ENCODE results near the gene SLC34A2. TPM values are rescaled to one million over a fixed set of nuclear protein-coding genes. Genes with fewer than 3 reads are reported as not detected.

Gene SLC34A2
- total and polyA plus RNA-seq, 2 experiments from 2014 or later: 0.73 to 0.80 TPM

GRCh38 chr4:25677157-25677556 is 21.5 kb downstream of the SLC34A2 start (continued):
- TF ChIP-seq ETS1 (IDR thresholded peaks at IDR 0.05): no peak
- TF ChIP-seq REST (IDR thresholded peaks at IDR 0.05; ENCODE audit: unreplicated experiment): no peak
- no peak for TF ChIP-seq NANOG (IDR thresholded peaks at IDR 0.05; ENCODE audit: borderline replicate concordance)
- no peak for TF ChIP-seq ZNF114 (CRISPR knock-in tag; IDR thresholded peaks at IDR 0.05)

- DNase-seq (ENCODE audit: low spot score) (no peak), ATAC-seq (no peak)
- no peaks in the 10 kb centered on the region for H3K4me1 ChIP-seq (ENCODE audit: insufficient read depth)
- no peaks in the 10 kb centered on the region for H3K9me2 ChIP-seq (ENCODE audit: insufficient read depth)
- Mint-ChIP-seq H3K36me3 (ENCODE audit: low read depth) (peaks cover 12% of the 10 kb centered on the region; the same call in 2 of the 3 replicates), H3K27ac (no peak overlapping the region), H3K4me1 (no peaks in the 10 kb centered on the region), H3K27me3 (ENCODE audit: insufficient read depth, low read depth, poor library complexity) (no peaks in the 10 kb centered on the region), H3K9me3 (no peaks in the 10 kb centered on the region; the same call in 2 of the 3 replicates), H3K4me3 (no peak overlapping the region)
- no peaks in the 10 kb centered on the region for H4K20me1 ChIP-seq (replicated peaks; ENCODE audit: insufficient read depth)
- H3F3A ChIP-seq (replicated peaks; ENCODE audit: low read depth): no peaks in the 10 kb centered on the region
- no peaks in the 10 kb centered on the region for H3K79me2 ChIP-seq (replicated peaks; ENCODE audit: insufficient read depth)
- no peak overlapping the region for H3K4me2 ChIP-seq
- no peak overlapping the region for H2AFZ ChIP-seq
- no peaks in the 10 kb centered on the region for H3K27me3 ChIP-seq (ENCODE audit: insufficient read depth)
- H3K36me3 ChIP-seq (ENCODE audit: insufficient read depth): no peaks in the 10 kb centered on the region
- H3K27ac ChIP-seq (ENCODE audit: low read depth): no peak overlapping the region
- H3K4me3 ChIP-seq: no peak overlapping the region
- TF ChIP-seq ETS1 (IDR thresholded peaks at IDR 0.05) (no peak), STAT1 (IDR thresholded peaks at IDR 0.05; ENCODE audit: unreplicated experiment) (no peak), POLR2AphosphoS5 (IDR thresholded peaks at IDR 0.05; ENCODE audit: low read depth) (no peak), NANOG (IDR thresholded peaks at IDR 0.05; ENCODE audit: borderline replicate concordance) (no peak), JUNB (IDR thresholded peaks at IDR 0.05; ENCODE audit: unreplicated experiment) (no peak), CREB1 (CRISPR knock-in tag; IDR thresholded peaks at IDR 0.05; ENCODE audit: low read depth) (no peak), ZNF462 (CRISPR knock-in tag; IDR thresholded peaks at IDR 0.05) (no peak), CTCF (conservative IDR thresholded peaks at IDR 0.05; ENCODE audit: low read depth in 2 of 2) (no peak), ZNF331 (CRISPR knock-in tag; IDR thresholded peaks at IDR 0.05; ENCODE audit: low read depth) (no peak), ZNF114 (CRISPR knock-in tag; IDR thresholded peaks at IDR 0.05) (no peak), EZH2 (IDR thresholded peaks at IDR 0.05; ENCODE audit: low read depth, unreplicated experiment) (no peak)
Observed at GRCh38 chr4:25677943-25678342, 22.3 kb downstream of the SLC34A2 start.

Data from GM23338 (cell line).